Peyer's patch (tissue), 4 donors: Measurements from ENCODE around the gene C1orf74.

ENCODE experiments used
- CTCF ChIP-seq, 6 experiments: fragments of 450-650 bp in 4 of 6; fragments of 200-600 bp in 2 of 6; sonication (generic) in 1 of 6; IDR thresholded peaks; one replicate each; pipeline ENCODE4 v1.5.1; 2017 to 2019; ENCODE audit warnings: antibody characterized with exemption in 6 of 6, mild to moderate bottlenecking in 3 of 6, moderate library complexity in 1 of 6
- POLR2A ChIP-seq, 2 donors: fragments of 450-650 bp; IDR thresholded peaks; one replicate each; pipeline ENCODE4 v1.5.1; 2017; ENCODE audit warnings: antibody characterized with exemption in 2 of 2, mild to moderate bottlenecking in 2 of 2, moderate library complexity in 2 of 2

GRCh38 chr1:209791920-209792319 is 7.6 kb upstream of the C1orf74 start:
- TF ChIP-seq POLR2A (IDR thresholded peaks at IDR 0.05): no peak
- no peak for TF ChIP-seq CTCF (IDR thresholded peaks at IDR 0.05)
